Loucy (cell line): ENCODE results near the gene RNF19B.

ENCODE experiments used
- H2AFZ ChIP-seq: fragments of 200-600 bp; sonication (generic); 2 replicates; pipeline ENCODE4 v1.6.0; 2016; ENCODE audit warnings: antibody characterized with exemption, mild to moderate bottlenecking, low read length, moderate library complexity
- H3F3A ChIP-seq: fragments of 200-600 bp; 2 replicates; pipeline ENCODE4 v1.6.0; 2016; ENCODE audit warnings: antibody characterized with exemption, low read depth, mild to moderate bottlenecking
- H3K27me3 ChIP-seq: fragments of 200-600 bp; sonication (generic); 2 replicates; pipeline ENCODE4 v1.6.1; 2014; ENCODE audit warnings: low read length, mild to moderate bottlenecking; ENCODE audit not compliant: insufficient read depth, poor library complexity, severe bottlenecking
- H3K36me3 ChIP-seq: fragments of 200-600 bp; sonication (generic); 2 replicates; pipeline ENCODE4 v1.6.1; 2016; ENCODE audit warnings: low read length; ENCODE audit not compliant: insufficient read depth
- H3K4me1 ChIP-seq: fragments of 200-600 bp; sonication (generic); 2 replicates; pipeline ENCODE4 v1.5.1; 2014; ENCODE audit warnings: low read length, mild to moderate bottlenecking; ENCODE audit not compliant: insufficient read depth, poor library complexity, severe bottlenecking
- H3K4me2 ChIP-seq: fragments of 200-600 bp; sonication (generic); 2 replicates; pipeline ENCODE4 v1.6.0; 2014; ENCODE audit warnings: antibody characterized with exemption, low read length, low read depth, mild to moderate bottlenecking; ENCODE audit not compliant: poor library complexity, severe bottlenecking
- H3K4me3 ChIP-seq: fragments of 200-600 bp; sonication (generic); 2 replicates; pipeline ENCODE4 v1.5.1; 2014; ENCODE audit warnings: low read length, mild to moderate bottlenecking, mixed read lengths; ENCODE audit not compliant: poor library complexity, severe bottlenecking
- H3K79me2 ChIP-seq: fragments of 200-600 bp; sonication (generic); 2 replicates; pipeline ENCODE4 v1.6.1; 2014; ENCODE audit warnings: low read length; ENCODE audit not compliant: insufficient read depth
- H3K9ac ChIP-seq: fragments of 200-600 bp; sonication (generic); 2 replicates; pipeline ENCODE4 v1.6.0; 2014; ENCODE audit warnings: mild to moderate bottlenecking, low read depth, low read length, moderate library complexity; ENCODE audit not compliant: poor library complexity, severe bottlenecking
- H3K9me2 ChIP-seq: fragments of 200-600 bp; sonication (generic); replicated peaks from 2 replicates; pipeline ENCODE4 v1.6.1; 2016; ENCODE audit warnings: low read depth, low read length, mixed read lengths
- H3K9me3 ChIP-seq: fragments of 200-600 bp; sonication (generic); 2 replicates; pipeline ENCODE4 v1.6.1; 2014; ENCODE audit warnings: mild to moderate bottlenecking, antibody characterized with exemption, low read length, low read depth; ENCODE audit not compliant: insufficient read depth
- H4K20me1 ChIP-seq: fragments of 200-600 bp; sonication (generic); 2 replicates; pipeline ENCODE4 v1.6.0; 2014; ENCODE audit warnings: antibody characterized with exemption, low read length, mild to moderate bottlenecking; ENCODE audit not compliant: insufficient read depth, poor library complexity, severe bottlenecking
- CTCF ChIP-seq: fragments of 200-600 bp; sonication (generic); conservative IDR thresholded peaks from 2 replicates; pipeline ENCODE4 v1.5.1; 2014; ENCODE audit warnings: mild to moderate bottlenecking, antibody characterized with exemption, low read length
- EZH2phosphoT487 ChIP-seq: fragments of 200-600 bp; IDR thresholded peaks from 2 replicates; pipeline ENCODE4 v1.6.1; 2018; ENCODE audit warnings: antibody characterized with exemption, mild to moderate bottlenecking, moderate library complexity, borderline replicate concordance

RNF19B gene

GRCh38 chr1:32937061-32937460 lies 27.5 kb downstream of the RNF19B start:
- Histone ChIP-seq H3K36me3 (peaks cover 43% of the 10 kb centered on the region; the same call in 1 of the 2 replicates), H3K9ac (no peak overlapping the region), H3K9me2 (no peaks in the 10 kb centered on the region), H3K79me2 (no peaks in the 10 kb centered on the region), H3K4me2 (no peak overlapping the region), H4K20me1 (no peaks in the 10 kb centered on the region), H3K27me3 (no peaks in the 10 kb centered on the region), H3F3A (no peaks in the 10 kb centered on the region), H2AFZ (no peak overlapping the region), H3K4me1 (no peaks in the 10 kb centered on the region), H3K4me3 (no peak overlapping the region), H3K9me3 (no peaks in the 10 kb centered on the region)
- TF ChIP-seq EZH2phosphoT487: no peak
- TF ChIP-seq CTCF: no peak

DNA sequence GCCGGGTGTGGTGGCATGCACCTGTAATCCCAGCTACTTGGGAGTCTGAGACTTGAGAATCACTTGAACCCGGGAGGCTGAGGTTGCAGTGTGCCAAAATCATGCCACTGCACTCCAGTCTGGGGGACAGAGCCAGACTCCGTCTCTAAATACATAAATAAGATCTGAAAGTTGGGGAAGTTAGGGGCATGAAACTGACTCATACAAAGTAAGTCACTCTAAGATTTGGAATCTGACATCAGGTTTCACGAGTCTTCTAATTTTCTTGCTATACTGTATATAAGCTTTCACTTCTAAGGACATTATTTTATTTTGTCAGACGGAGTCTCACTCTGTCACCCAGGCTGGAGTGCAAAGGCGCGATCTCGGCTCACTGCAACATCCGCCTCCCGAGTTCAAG lies 30.1 kb downstream of the RNF19B start:
- H3K4me3 ChIP-seq: no peak overlapping the region
- no peaks in the 10 kb centered on the region for H3K4me1 ChIP-seq
- H3K4me2 ChIP-seq: no peak overlapping the region
- no peak for TF ChIP-seq CTCF
- no peak for TF ChIP-seq EZH2phosphoT487
- no peak overlapping the region for H2AFZ ChIP-seq
- no peaks in the 10 kb centered on the region for H3K27me3 ChIP-seq
- H4K20me1 ChIP-seq: no peaks in the 10 kb centered on the region
- H3K9me3 ChIP-seq: no peaks in the 10 kb centered on the region
- H3K79me2 ChIP-seq: no peaks in the 10 kb centered on the region
- H3K9ac ChIP-seq: no peak overlapping the region
- H3K9me2 ChIP-seq: no peaks in the 10 kb centered on the region
- peaks cover 21% of the 10 kb centered on the region; the same call in 1 of the 2 replicates for H3K36me3 ChIP-seq
- no peaks in the 10 kb centered on the region for H3F3A ChIP-seq

- Histone ChIP-seq H3K36me3 (peaks cover 21% of the 10 kb centered on the region; the same call in 1 of the 2 replicates), H3K9me3 (no peaks in the 10 kb centered on the region), H2AFZ (no peak overlapping the region), H3K4me2 (no peak overlapping the region), H3F3A (no peaks in the 10 kb centered on the region), H3K9ac (no peak overlapping the region), H3K4me1 (no peaks in the 10 kb centered on the region), H4K20me1 (no peaks in the 10 kb centered on the region), H3K4me3 (no peak overlapping the region), H3K27me3 (no peaks in the 10 kb centered on the region), H3K79me2 (no peaks in the 10 kb centered on the region), H3K9me2 (no peaks in the 10 kb centered on the region)
- no peak for TF ChIP-seq CTCF
- TF ChIP-seq EZH2phosphoT487: no peak
Observed at GRCh38 chr1:32933742-32934322, 30.8 kb downstream of the RNF19B start.
